ENCODE data around the gene FKRP. TPM values are rescaled to one million over a fixed set of nuclear protein-coding genes. Genes with fewer than 3 reads are reported as not detected.

The FKRP gene
- total RNA-seq, 2 experiments from 2014 or later, result 12.1 to 16.2 TPM

DNA sequence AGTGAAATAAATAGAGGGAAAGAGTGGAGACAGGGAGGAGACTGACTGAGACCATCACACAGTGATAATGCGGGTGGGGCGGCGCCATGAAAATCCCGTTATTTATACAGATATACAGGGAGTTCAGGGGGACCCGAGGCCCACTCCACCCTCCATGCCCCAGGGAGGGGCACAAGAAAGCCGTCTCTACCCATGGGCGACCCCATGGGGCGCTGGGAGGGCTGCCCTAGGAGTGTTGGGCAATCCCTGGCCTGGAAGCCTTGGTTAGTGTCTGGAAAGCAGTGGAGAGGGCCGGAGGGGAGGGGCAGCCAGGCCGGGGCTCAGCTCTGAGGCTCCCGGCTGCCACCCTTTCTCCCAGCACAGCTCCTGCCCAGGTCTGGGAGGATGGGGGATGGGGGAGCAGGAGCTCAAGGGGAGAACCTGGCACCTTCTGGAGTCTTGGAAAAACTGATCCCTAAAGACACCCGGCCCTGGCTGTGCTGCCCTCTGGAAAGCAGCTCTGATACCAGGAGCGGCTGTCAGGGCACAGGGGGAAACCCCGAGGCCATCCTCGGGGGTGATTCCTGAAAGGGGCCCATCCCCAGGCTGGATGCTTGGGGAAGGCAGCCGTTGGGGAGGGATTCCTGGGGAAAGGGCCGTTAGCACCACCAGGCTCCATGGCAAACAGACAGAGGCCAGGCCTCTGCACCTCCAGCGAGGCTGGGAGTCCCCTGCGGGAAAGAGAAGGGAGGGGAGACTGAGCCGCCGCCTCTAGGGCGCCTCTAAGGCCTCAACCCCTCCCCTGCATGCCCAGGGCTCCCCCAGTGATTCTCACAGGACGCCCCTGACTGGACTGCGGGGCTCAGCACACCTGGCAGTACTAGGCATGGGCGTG is 26.0 kb upstream of the FKRP start:
- Mint-ChIP-seq H3K36me3 (ENCODE audit: low read depth) (peaks cover 27% of the 10 kb centered on the region), H3K4me3 (no peak overlapping the region), H3K27ac (no peak overlapping the region), H3K4me1 (peaks cover 29% of the 10 kb centered on the region), H3K27me3 (no peaks in the 10 kb centered on the region), H3K9me3 (ENCODE audit: low read depth) (no peaks in the 10 kb centered on the region)
- ATAC-seq, result no peak
- CTCF ChIA-PET, result no interaction called here
- POLR2A ChIA-PET, result interaction anchor here (0.7 kb wide), 1 partner anchor 9 kb away, joined by 3 read pairs; no protein-coding TSS in a partner anchor
- DNase-seq, result no peak
- intact Hi-C loops (cut with DNase I, micrococcal nuclease), result loop anchor here in 1 of 2 experiments (5.0 to 10.0 kb wide), 3 partner anchors 327 to 625 kb away; partner anchors contain the start of genes DHX34, TMEM160 and ZC3H4

DNA sequence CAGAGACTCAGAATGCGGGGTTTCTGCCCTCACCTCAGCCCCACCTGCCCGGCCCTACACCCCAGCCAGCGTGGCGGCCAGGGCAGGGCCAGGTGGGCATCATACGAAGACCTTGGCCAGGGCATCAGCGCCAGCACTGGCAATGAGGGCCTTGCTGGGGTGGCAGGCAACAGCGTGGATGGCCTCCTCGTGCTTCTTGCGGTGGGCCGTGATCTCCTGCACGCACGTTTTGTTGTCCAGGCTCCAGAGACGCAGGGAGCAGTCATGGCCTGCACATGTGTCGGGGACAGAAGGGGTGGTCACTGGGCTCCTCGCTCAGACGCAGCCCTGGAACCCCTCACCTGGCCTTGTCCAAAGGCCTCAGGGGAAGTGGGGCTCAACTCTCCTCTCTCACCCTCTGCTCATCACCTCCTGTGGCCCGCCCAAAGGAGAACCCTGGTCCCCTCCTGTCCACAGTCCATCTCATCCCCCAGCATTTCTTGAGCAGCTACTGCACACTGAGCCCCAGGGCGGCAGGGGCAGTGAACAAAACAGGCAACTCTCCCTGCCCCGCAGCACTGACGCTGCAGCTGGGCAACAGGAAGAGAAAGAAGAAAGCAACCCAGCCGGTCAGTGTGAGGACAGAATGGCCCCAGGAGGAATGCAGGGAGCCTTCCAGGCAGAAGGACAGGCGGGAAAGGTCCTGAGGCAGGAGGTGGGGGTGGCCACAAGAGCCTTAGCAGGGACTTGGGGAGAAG is 25.2 kb upstream of the FKRP start:
- no peak overlapping the region for H3K27ac Mint-ChIP-seq
- H3K4me3 Mint-ChIP-seq, result no peak overlapping the region
- peaks cover 23% of the 10 kb centered on the region for H3K4me1 Mint-ChIP-seq
- ChIA-PET CTCF (no interaction called here), POLR2A (no interaction called here)
- no peak for ATAC-seq
- intact Hi-C loops (cut with DNase I, micrococcal nuclease), result no loop called here
- peaks cover 30% of the 10 kb centered on the region for H3K36me3 Mint-ChIP-seq (ENCODE audit: low read depth)
- no peaks in the 10 kb centered on the region for H3K9me3 Mint-ChIP-seq (ENCODE audit: low read depth)
- no peaks in the 10 kb centered on the region for H3K27me3 Mint-ChIP-seq
- DNase-seq, result no peak

DNA sequence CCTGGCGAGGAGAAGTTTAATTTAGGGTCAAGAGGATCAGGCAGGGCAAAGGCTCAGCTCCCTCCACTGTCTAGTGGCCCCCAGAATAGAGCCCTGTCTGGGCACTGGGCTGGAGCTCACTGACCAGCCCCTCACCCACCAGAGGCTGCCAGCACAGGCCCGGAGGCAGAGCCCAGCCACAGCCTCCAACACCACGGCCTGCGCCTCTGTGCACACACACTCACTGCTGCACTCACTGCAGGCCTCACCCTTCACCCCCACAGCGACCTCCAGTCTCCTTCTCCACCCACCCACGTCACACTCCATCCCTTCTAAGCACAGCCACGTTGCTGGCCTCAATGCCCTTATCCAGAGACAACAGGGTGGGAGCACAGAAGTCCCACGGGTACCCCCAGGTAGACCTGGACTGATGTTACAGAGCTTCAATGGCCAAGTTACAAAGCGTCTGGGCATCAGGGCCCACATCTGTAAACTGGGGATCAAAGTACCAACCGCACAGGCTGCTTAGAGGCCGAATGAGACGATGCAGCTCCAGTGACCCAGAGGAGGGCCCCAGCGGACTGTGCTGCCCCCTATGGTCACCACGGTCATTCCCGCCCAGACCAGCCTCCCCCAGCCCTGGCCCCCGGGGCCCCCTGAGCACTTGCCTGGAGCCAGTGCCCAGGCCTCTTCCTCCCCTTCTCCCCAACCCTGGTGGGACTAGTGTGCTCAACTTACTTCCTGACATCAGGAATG is 24.4 kb upstream of the FKRP start:
- no peak for DNase-seq
- no peak for ATAC-seq
- peaks cover 35% of the 10 kb centered on the region for H3K36me3 Mint-ChIP-seq (ENCODE audit: low read depth)
- POLR2A ChIA-PET, result no interaction called here
- no peaks in the 10 kb centered on the region for H3K9me3 Mint-ChIP-seq (ENCODE audit: low read depth)
- H3K4me3 Mint-ChIP-seq, result no peak overlapping the region
- H3K4me1 Mint-ChIP-seq, result peaks cover 22% of the 10 kb centered on the region
- intact Hi-C loops (cut with DNase I, micrococcal nuclease), result no loop called here
- H3K27me3 Mint-ChIP-seq, result no peaks in the 10 kb centered on the region
- CTCF ChIA-PET, result no interaction called here
- H3K27ac Mint-ChIP-seq, result no peak overlapping the region

DNA sequence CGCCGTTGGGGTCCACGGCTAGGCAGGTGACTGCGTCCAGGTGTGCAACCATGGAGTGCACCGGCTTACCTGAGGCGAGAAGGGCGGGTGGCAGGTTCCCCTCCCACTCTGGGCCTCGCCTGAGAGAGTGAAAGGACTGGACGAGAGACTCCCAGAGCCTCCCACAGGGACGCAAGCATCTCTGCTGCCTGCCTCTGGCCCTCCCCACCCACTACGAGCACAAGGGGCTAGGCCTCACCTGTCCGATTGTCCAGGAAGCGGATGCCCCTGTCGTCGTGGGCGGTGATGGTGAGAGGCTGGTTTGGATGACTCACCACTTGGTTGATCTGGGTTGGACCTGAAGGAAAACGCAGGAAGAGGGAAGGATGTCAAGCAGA is 23.9 kb upstream of the FKRP start:
- no peak overlapping the region for H3K4me3 Mint-ChIP-seq
- H3K9me3 Mint-ChIP-seq (ENCODE audit: low read depth), result no peaks in the 10 kb centered on the region
- POLR2A ChIA-PET, result no interaction called here
- intact Hi-C loops (cut with DNase I, micrococcal nuclease), result no loop called here
- peaks cover 22% of the 10 kb centered on the region for H3K4me1 Mint-ChIP-seq
- no peak for DNase-seq
- H3K27ac Mint-ChIP-seq, result no peak overlapping the region
- H3K36me3 Mint-ChIP-seq (ENCODE audit: low read depth), result peaks cover 38% of the 10 kb centered on the region
- CTCF ChIA-PET, result no interaction called here
- no peak for ATAC-seq
- no peaks in the 10 kb centered on the region for H3K27me3 Mint-ChIP-seq

DNA sequence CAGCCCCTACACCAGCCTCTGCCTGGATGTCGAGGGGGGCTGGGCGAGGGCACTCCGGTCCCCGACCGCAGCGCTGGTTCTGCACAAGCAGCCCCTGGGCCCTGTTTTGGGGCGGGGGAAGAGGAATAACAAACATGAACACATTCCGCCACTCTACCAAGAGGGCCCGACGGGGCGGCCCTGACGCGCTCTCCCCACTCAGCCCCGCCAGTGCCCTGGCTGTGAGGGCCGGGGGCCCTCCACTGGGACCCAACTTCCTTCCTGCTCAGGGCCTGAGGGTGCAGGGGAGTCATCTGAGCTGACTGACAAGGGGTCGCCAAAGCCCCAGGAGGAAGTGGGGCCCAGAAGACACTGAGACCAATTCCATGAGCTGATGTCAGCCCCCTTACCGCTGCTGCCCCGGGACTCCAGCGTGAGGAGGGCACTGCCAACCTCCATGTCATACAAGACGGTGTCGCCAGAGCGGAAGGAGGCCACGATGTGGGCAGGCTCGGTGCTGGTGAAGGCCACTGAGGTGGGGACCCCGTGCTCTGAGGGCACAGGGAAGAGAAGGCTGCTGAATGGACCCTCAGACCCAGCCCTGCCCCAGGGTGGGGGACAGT is 23.3 kb upstream of the FKRP start:
- ChIA-PET CTCF (interaction anchor here (1.3 kb wide), 1 partner anchor 13 kb away, joined by 3 read pairs; no protein-coding TSS in a partner anchor), POLR2A (no interaction called here)
- no peak overlapping the region for H3K4me3 Mint-ChIP-seq
- H3K27me3 Mint-ChIP-seq, result no peaks in the 10 kb centered on the region
- peaks cover 22% of the 10 kb centered on the region for H3K4me1 Mint-ChIP-seq
- no peak overlapping the region for H3K27ac Mint-ChIP-seq
- H3K9me3 Mint-ChIP-seq (ENCODE audit: low read depth), result no peaks in the 10 kb centered on the region
- no peak for DNase-seq
- peaks cover 43% of the 10 kb centered on the region for H3K36me3 Mint-ChIP-seq (ENCODE audit: low read depth)
- intact Hi-C loops (cut with DNase I, micrococcal nuclease), result no loop called here
- no peak for ATAC-seq

DNA sequence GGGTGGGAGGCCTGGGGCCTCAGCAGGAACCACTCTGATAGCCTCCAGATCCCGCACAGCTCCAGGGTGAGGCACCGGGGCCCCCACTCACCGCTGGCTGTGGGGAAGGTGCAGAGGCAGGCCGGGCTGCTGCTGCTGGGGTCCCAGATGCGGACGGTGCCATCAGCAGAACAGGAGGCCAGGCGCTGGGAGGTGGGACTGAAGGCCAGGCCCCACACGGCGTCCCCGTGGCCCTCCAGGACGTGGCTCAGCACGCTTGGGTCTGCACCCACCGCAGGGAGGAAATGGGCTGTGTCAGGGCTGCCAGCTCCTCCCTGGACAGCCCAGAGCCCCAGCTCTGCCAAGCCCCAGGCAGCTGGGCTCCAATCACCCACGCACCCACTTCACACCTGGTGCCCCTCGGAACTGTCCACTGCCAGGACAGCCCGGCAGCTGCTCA is 22.8 kb upstream of the FKRP start:
- intact Hi-C loops (cut with DNase I, micrococcal nuclease), result no loop called here
- Mint-ChIP-seq H3K36me3 (ENCODE audit: low read depth) (peaks cover 44% of the 10 kb centered on the region), H3K27ac (no peak overlapping the region), H3K27me3 (no peaks in the 10 kb centered on the region), H3K4me3 (no peak overlapping the region), H3K4me1 (peaks cover 17% of the 10 kb centered on the region), H3K9me3 (ENCODE audit: low read depth) (no peaks in the 10 kb centered on the region)
- ChIA-PET POLR2A (no interaction called here), CTCF (interaction anchor here (1.3 kb wide), 1 partner anchor 13 kb away, joined by 3 read pairs; no protein-coding TSS in a partner anchor)
- no peak for ATAC-seq
- no peak for DNase-seq

DNA sequence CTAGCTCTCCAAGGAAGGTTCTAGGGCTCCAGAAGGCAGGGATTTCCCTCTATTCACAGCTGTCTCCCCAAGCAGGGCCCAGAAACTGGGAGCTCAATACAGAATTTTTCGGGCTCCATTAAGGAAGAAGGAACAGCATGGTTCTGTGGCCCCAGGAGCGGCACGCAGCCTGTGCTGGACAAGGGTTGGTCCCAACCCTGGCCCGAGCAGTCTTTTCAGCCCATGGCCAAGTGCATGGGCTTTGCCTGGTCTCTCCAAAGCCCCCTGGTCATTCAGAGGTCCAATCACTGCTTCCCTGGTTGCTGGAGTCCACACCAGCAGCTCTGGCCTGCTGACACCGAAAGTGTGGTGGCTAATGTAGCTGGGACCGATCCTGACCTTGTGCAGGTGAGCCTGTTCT is 22.4 kb upstream of the FKRP start:
- ATAC-seq, result no peak
- Mint-ChIP-seq H3K9me3 (ENCODE audit: low read depth) (no peaks in the 10 kb centered on the region), H3K4me1 (peaks cover 14% of the 10 kb centered on the region), H3K4me3 (no peak overlapping the region), H3K36me3 (ENCODE audit: low read depth) (peaks cover 45% of the 10 kb centered on the region), H3K27ac (no peak overlapping the region), H3K27me3 (no peaks in the 10 kb centered on the region)
- no peak for DNase-seq
- intact Hi-C loops (cut with DNase I, micrococcal nuclease), result no loop called here
- ChIA-PET POLR2A (no interaction called here), CTCF (interaction anchor here (1.1 to 1.3 kb wide), 2 partner anchors 14 to 18 kb away, joined by 3 read pairs; no protein-coding TSS in a partner anchor)

DNA sequence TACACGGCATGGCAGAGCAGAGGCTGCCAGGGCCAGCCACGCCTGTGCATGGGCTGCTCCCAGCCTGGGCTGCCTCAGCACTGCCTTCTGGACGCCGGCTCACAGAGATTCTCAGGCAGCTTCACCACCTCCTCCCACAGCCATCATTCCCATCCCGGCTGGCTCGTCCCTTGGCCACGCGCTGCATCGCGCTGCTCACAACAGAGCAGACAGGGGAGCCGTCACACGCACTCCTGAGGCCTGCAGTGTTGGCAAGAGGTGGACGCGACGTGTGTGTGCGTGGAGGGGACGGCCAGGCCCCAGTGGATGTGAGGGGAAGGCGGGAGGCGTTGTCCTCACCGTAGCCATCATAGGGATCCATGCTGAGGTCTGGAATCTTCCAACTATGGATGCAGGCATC is 21.4 kb upstream of the FKRP start:
- intact Hi-C loops (cut with DNase I, micrococcal nuclease), result no loop called here
- Mint-ChIP-seq H3K36me3 (ENCODE audit: low read depth) (peaks cover 49% of the 10 kb centered on the region), H3K4me3 (no peak overlapping the region), H3K4me1 (peaks cover 11% of the 10 kb centered on the region), H3K27ac (no peak overlapping the region), H3K9me3 (ENCODE audit: low read depth) (no peaks in the 10 kb centered on the region), H3K27me3 (no peaks in the 10 kb centered on the region)
- POLR2A ChIA-PET, result no interaction called here
- DNase-seq, result no peak
- ATAC-seq, result no peak
- CTCF ChIA-PET, result interaction anchor here (1.1 kb wide), 1 partner anchor 19 kb away, joined by 3 read pairs; no protein-coding TSS in a partner anchor

DNA sequence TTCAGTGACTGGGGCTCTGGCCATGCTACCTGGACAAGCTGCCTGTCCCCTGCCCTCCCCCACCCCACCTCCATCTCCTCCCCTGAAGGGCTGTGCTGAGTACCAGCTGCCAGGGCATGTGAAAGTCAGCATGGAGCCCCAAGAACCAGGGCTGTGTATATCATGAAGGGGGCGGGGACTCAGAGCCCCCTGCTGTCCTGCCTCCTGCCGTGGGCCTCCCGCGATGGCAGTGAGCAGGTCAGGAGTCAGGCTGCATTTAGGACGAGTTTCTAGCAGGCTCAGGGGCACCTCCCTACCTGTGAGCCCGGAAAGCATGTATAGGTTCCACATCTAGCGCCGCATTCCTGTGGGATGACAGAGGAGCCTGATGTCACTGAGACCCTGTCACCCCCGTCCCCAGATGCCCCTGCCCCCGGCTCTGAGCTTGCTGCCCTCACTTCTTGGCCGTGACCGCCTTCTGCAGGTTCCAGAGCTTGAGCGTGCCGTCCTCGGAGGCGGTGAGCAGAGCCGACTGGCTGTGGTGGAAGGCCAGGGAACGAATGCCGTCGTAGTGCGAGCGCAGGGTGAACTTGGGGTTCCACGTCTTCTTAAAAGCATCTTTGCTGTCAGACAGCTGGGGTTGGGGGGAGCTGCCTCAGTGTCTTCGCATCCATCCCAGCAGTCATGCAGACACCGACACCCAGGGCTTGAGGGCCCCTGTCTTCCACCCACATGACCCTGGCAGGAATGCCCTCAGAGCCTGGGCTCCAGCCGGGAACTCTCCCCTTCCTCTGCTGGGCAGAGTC is 20.6 kb upstream of the FKRP start:
- Mint-ChIP-seq H3K9me3 (ENCODE audit: low read depth) (no peaks in the 10 kb centered on the region), H3K4me3 (no peak overlapping the region), H3K36me3 (ENCODE audit: low read depth) (peaks cover 48% of the 10 kb centered on the region), H3K27me3 (no peaks in the 10 kb centered on the region), H3K4me1 (peaks cover 8% of the 10 kb centered on the region), H3K27ac (no peak overlapping the region)
- ChIA-PET POLR2A (interaction anchor here (0.5 kb wide), 1 partner anchor 9 kb away, joined by 3 read pairs; no protein-coding TSS in a partner anchor), CTCF (no interaction called here)
- intact Hi-C loops (cut with DNase I, micrococcal nuclease), result loop anchor here in 1 of 2 experiments (5.0 kb wide), 1 partner anchor 33 kb away; no protein-coding TSS in a partner anchor
- ATAC-seq, result no peak
- no peak for DNase-seq

DNA sequence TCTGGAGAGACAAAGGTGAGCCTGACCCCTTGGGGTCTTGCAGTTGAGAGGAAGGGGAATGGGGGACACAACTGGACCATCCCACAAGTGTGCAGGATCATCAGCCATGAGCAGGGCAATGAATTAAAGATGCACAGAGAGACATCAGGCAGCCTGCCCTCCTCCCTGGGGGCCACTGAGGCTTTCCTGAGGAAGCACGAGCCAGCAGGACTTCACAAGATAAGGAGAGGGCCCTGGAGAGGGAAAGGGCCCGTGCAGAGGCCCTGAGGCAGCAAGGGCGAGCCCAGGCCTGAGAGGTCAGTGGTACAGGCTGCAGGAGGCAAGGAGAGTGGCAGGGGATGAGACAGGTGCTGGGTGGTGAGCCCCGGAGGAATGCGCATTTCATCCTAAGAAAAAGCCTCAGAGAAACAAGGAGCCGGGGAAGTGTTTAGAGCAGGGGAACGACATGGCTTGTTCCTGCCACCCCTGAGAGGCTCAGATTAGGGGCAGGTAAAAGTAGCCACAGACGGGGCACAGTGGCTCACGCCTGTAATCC is 19.9 kb upstream of the FKRP start:
- Mint-ChIP-seq H3K27ac (no peak overlapping the region), H3K4me1 (peaks cover 10% of the 10 kb centered on the region), H3K27me3 (no peaks in the 10 kb centered on the region), H3K4me3 (no peak overlapping the region), H3K9me3 (ENCODE audit: low read depth) (no peaks in the 10 kb centered on the region), H3K36me3 (ENCODE audit: low read depth) (peaks cover 47% of the 10 kb centered on the region)
- intact Hi-C loops (cut with DNase I, micrococcal nuclease), result loop anchor here in 1 of 2 experiments (5.0 kb wide), 1 partner anchor 34 kb away; no protein-coding TSS in a partner anchor
- CTCF ChIA-PET, result interaction anchor here (0.7 kb wide), 1 partner anchor 206 kb away, joined by 3 read pairs; no protein-coding TSS in a partner anchor
- POLR2A ChIA-PET, result no interaction called here
- ATAC-seq, result no peak
- no peak for DNase-seq
